Amygdala (tissue), 56 donors: ENCODE results near the gene TPRG1.
"Not testable (repeated sequence)": the region's sequence is repeated elsewhere in the genome, so short reads cannot be mapped to it uniquely, and the experiment has no call there.

Experiments used
- DNase-seq, 56 donors: peaks; one replicate each; lab custom pipeline; 2025; lab: John Stamatoyannopoulos, UW

TPRG1 gene

DNA sequence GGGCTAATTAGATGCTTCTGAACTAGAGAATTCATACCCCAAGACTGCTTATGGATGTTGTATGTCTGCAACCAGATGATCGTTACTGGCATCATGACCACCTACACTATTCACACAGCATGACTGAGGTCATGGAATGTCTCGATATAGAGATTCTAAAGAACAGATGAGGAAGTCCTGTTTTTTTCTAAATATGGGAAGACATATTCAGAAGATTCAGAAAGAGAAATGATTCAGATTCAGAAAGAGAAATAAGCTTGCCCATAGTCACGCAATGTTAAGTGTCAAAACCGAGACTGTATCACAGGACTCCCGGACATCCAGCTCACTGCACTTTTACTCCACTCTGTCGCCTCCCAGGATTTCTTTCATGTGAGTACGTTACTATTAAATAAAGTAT lies 136.2 kb downstream of the TPRG1 start:
- no peak for DNase-seq

DNA sequence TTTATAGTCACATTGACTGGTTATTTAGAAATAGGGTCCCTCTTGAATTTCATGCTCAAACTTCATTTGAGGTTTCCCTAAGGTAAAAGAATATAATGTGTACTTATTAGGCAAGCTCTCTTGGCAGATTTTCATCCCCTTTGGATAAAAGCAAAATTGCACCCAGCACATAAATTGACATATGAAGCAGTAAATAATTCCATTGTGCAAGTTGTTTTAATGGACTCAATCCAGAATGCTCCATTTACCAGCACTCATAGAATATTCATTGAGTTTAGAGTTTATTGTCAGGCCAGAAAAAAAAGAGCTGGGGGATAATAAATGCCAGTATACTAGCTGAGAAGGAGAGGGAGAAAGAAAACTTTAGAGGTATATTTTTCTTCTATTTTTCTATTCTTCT lies 136.8 kb downstream of the TPRG1 start:
- no peak for DNase-seq

DNA sequence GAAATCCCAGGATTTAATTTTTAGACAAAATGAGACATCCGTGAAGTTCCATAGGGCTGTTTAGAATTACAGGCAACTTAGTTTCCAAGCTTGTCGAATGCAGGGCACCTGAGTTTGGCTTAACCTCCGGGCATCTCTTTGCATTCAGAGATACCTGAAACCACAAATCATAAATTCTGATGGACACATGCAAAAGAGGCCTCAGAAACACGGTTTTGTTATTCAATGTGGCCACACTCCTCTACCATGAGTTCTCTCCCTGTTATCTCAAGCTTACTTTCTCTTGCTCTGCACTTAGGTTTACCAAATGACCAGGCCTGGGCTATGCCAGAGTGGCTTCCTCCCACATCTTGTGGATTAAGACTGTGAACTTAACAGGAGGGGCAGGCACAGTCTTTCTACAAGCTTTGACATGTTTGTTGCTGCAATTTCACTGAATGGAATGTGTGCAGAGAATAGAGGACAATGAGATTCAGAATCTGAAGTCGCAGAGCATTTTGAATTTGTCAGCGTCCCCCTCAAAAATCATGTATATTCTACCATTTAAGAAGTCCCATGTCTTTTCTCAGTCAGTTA lies 137.7 kb downstream of the TPRG1 start:
- no peak for DNase-seq

DNA sequence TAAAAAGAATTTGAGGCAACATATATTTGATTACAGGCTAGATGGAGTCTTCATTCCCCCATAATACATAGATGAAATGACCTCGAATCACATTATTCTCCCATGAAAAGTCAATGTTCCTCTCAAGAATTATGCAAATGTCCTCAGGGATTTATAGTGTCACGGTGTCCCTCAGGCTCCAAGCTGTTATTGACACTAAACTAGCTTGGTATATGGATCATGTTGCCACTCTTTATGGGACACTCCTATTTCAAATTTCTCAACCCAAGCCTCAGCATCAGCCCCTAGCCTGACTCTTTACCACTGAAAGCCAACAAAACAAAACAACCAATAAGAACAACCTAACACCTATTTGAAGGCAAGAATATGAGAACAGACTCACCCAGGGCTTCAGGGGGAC lies 139.8 kb downstream of the TPRG1 start:
- DNase-seq = no peak

DNA sequence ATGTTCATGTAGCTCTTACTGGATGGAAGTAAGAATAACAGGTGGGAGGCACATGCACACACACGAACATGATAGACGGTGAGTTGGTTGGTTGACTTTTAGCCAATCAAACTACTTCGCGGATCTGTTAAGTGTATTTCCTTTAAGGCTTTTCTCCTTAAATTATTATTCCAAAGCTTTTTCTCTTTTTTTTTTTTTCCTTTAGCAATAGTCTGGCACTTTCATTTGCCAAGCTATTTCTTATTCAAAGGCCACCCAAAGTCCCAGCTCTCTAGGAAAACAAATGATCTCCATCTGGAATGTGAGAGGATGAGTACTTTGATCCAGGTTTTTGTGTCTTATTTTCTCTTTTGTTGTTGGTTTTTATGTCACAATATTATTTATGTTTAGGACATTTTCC lies 141.1 kb downstream of the TPRG1 start:
- no peak for DNase-seq

DNA sequence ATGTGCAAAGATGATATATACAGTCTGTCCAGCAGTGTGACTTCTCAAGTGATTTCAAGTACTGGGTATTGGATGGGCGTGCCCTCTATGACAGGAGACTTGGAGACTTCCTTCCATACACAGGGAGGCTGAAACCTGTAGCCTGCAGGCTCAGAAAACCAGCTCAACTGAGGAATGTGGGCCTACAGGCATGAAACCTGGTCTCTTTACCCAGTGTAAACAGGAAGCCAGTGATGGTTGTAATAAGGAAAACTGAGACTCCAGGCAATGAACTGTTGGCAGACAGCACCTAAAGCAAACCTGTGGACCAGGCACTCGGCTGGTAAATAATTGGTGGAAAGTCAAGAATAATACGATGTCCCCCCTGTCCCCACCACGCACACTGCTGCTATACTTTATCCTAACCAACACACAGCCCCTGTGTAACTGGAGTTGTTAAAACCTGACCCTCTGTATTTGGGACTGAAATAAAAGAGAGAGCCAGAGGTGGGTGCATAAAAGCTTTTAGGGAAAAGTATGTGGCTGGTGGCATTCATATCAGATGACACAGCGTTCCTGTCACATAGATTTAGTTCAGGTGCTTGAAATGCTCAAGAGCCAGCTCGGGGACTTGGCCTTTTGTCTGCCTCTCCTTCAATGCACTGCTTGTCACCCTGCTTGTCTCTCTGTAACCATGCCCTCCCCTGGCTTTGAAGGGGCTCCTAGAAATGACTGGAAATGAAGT lies 144.7 kb downstream of the TPRG1 start:
- DNase-seq = no peak

GRCh38 chr3:189317911-189318310 lies 146.1 kb downstream of the TPRG1 start:
- no peak for DNase-seq

GRCh38 chr3:189320511-189320910 lies 148.7 kb downstream of the TPRG1 start:
- DNase-seq = no peak

- no peak for DNase-seq
Measured at GRCh38 chr3:189322339-189322738, 150.6 kb downstream of the TPRG1 start.

GRCh38 chr3:189324538-189325138 lies 152.9 kb downstream of the TPRG1 start:
- no peak for DNase-seq

DNA sequence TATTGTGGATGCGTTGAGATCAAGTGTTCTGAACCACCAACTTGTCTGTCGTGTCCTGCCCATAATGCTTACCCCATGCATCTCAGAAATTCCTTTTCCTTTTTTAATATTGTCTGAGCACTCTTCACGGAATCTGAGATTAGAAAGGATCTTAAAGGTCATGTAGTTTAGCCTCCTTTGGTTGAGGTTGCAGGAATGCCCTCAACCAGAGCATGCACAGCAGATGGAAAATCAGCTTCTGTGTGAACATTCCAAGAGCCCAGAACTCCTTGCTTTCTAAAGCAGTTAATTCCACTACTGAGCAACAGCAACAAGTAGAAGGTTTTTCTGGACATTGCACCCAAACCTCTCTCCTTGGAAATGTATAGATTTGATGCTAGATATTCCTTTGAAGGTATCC lies 153.7 kb downstream of the TPRG1 start:
- no peak for DNase-seq

GRCh38 chr3:189329630-189330029 lies 157.9 kb downstream of the TPRG1 start:
- not testable (repeated sequence) for DNase-seq

DNA sequence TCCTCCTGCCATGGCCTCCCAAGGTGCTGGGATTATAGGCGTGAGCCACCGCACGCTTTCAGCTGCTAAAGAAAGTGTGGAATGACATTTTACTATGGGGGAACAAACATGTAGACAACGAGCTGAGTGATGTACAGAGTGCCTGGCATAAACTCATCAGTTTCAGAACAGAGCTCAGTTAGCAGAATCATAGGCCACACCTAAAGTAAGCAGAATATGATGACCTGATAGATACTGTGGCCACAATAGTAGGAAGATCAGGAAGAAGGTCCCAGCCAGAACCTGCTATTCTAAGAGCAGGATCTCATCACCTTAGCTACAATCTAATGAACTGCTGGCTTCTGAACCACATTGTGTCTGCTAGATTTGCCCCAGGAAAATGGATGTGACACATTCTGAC lies 158.3 kb downstream of the TPRG1 start:
- no peak for DNase-seq

DNA sequence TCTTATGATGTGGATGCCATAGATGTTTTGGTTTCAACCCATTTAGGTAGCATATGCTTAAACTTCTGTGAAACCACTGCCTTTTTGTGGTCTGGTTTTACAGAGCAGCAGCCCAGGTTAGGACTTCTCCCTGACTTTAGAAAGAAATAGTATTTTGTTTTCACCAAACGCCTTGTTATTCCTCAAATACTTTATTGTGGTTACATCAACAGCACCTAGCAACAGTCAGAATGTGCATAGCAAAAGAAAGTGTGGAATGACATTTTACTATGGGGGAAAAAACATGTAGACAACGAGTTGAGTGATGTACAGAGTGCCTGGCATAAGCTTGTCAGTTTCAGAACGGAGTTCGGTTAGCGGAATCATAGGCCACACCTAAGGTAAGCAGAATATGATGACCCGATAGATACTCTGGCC lies 159.2 kb downstream of the TPRG1 start:
- DNase-seq = no peak

GRCh38 chr3:189334064-189334920 lies 162.5 kb downstream of the TPRG1 start:
- no peak for DNase-seq

DNA sequence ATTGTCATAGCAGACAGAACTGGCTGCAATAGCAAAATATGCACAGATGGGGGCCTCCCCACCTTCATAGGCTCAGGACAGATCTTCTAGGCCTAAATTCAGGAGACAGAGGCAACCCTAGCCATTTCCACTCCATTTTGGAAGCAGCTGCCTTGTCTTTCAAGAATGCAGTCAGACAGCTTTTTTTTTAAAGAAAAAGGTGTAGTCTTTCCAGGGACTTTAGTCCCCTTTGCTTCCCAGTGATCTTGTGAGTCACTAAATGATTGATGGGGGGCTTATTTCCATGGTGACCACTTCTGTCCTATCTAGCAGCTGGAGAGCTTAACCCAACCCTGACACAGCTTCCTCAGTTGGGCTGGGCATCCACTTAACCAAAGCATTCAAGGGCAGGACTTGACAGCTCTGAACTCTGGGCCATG lies 165.9 kb downstream of the TPRG1 start:
- no peak for DNase-seq

- no peak for DNase-seq
Measured at GRCh38 chr3:189338366-189338765, 166.6 kb downstream of the TPRG1 start.

GRCh38 chr3:189339996-189340395 lies 168.2 kb downstream of the TPRG1 start:
- DNase-seq = no peak

GRCh38 chr3:189340680-189341460 lies 169.1 kb downstream of the TPRG1 start:
- no peak for DNase-seq

DNA sequence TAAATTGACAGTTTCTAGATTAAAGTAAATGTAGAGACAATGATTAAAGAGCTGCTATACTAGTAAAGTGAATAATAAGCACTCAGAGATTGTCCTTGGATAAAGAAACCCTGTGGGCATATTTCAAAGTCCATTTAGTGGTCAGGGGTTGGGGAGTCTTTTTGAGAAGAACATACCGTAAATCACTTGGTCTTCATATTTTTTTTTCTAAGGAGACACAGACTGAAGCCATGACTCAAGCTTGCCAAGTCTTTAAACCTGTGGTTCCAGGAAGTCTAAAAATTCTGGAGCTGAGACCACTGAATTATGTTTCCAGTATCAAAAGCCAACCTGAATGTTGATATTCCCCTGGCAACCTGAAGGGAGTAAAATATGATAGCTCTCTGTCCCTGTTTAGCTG lies 171.0 kb downstream of the TPRG1 start:
- DNase-seq = no peak
